GM10248 (cell line): ENCODE results near the gene CCDC30.

Experiments used
- CTCF ChIA-PET: fragments of 300-600 bp; sonication (Branson Sonifier 250); formaldehyde crosslinking; extraction: SDS; loops from one replicate; lab custom pipeline; 2021; ENCODE audit warnings: antibody characterized with exemption; lab: Yijun Ruan, JAX
- POLR2A ChIA-PET: fragments of 350-650 bp; sonication (Branson Sonifier 250); formaldehyde crosslinking; extraction: SDS; loops from one replicate; lab custom pipeline; 2020; ENCODE audit warnings: antibody characterized with exemption; lab: Yijun Ruan, JAX
- DNase-seq: peaks from one replicate; pipeline ENCODE4 v3.0.0; 2012; ENCODE audit errors: extremely low spot score
- TF ChIP-seq, protein P1 (sequence below): IDR thresholded peaks from 2 replicates; pipeline ENCODE4 v1.5.1; 2012; ENCODE audit warnings: mild to moderate bottlenecking, low read depth; ENCODE audit errors: extremely low read depth, missing control alignments, control extremely low read depth

The CCDC30 gene

DNA sequence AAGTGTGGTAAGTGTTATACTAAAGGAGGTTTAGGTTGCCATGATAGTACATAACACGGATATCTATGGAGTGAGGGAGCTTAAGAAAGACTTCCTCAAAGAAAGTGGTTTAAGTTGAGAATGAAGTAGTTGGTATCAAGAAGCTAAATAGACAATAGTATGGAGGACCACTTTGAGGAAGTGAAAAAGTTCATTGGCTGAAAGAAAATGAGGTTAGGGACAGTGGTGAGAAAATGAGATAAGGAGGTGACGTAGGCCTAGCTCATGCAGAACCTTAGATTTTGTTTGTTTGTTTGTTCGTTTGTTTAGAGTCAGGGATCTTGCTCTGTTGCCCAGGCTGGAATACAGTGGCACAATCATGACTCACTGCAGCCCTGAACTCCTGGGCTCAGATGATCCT, 122.9 kb downstream of the CCDC30 start:
- DNase-seq = no peak
- CTCF ChIA-PET = no interaction called here
- TF ChIP-seq, protein P1, sequence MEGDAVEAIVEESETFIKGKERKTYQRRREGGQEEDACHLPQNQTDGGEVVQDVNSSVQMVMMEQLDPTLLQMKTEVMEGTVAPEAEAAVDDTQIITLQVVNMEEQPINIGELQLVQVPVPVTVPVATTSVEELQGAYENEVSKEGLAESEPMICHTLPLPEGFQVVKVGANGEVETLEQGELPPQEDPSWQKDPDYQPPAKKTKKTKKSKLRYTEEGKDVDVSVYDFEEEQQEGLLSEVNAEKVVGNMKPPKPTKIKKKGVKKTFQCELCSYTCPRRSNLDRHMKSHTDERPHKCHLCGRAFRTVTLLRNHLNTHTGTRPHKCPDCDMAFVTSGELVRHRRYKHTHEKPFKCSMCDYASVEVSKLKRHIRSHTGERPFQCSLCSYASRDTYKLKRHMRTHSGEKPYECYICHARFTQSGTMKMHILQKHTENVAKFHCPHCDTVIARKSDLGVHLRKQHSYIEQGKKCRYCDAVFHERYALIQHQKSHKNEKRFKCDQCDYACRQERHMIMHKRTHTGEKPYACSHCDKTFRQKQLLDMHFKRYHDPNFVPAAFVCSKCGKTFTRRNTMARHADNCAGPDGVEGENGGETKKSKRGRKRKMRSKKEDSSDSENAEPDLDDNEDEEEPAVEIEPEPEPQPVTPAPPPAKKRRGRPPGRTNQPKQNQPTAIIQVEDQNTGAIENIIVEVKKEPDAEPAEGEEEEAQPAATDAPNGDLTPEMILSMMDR = no peak
- POLR2A ChIA-PET = no interaction called here

- CTCF ChIA-PET = no interaction called here
- POLR2A ChIA-PET = no interaction called here
Measured at GRCh38 chr1:42587753-42588152, 124.7 kb downstream of the CCDC30 start.

DNA sequence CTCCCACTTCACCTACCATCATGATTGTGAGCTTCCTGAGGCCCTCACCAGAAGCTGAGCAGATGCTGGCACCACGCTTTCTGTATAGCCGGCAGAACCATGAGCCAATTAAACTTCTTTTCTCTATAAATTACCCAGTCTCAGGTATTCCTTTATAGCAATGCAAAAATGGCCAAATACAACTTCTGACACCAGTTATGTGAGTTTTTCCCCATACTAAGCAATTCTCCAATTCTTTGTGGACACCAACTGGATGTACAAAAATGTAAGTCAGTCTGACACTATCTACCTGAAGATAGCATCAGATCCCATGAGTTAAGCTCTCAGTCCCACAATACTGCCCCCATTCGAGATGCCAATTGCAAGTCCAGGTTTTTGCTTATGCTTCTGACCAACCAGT, 129.7 kb downstream of the CCDC30 start:
- CTCF ChIA-PET = interaction anchor here (2.3 to 2.4 kb wide), 2 partner anchors 13 to 15 kb away, joined by 6 to 8 read pairs; no protein-coding TSS in a partner anchor
- no peak for DNase-seq
- POLR2A ChIA-PET = no interaction called here
- TF ChIP-seq, protein P1 = no peak

More at GRCh38 chr1:42587753-42588152, 124.7 kb downstream of the CCDC30 start:
- TF ChIP-seq, protein P1 = no peak
- DNase-seq = no peak

- ChIA-PET POLR2A (no interaction called here), CTCF (interaction anchor here (1.2 to 2.4 kb wide), 2 partner anchors 15 to 480 kb away, joined by 4 to 6 read pairs; no protein-coding TSS in a partner anchor)
- TF ChIP-seq, protein P1 = no peak
- DNase-seq = no peak
Measured at GRCh38 chr1:42593486-42594100, 130.5 kb downstream of the CCDC30 start.

DNA sequence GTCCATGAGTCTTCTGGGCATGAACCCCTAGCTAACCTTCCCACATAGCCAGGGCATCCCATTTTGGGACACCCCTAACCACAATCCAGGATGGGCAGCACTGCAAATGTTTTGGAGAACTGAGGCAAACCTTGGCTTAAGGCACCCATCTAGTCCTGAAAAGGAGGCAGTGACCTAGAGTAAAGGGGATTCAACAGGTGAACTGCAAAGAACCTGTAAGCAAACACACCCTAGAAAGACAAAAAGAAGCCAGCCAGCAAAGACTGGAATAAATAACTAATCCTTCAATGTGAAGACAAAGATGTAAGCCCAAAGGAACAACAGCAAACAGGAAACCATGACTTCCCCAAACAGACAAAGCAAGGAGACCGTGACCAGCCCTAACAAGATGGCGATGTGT, 138.4 kb downstream of the CCDC30 start:
- CTCF ChIA-PET = interaction anchor here (1.1 to 1.5 kb wide), 2 partner anchors 9 to 23 kb away, joined by 3 to 4 read pairs; no protein-coding TSS in a partner anchor
- no peak for DNase-seq
- POLR2A ChIA-PET = no interaction called here
- TF ChIP-seq, protein P1 = no peak

- ChIA-PET POLR2A (no interaction called here), CTCF (no interaction called here)
- TF ChIP-seq, protein P1 = no peak
- no peak for DNase-seq
Measured at GRCh38 chr1:42613803-42614131, 150.7 kb downstream of the CCDC30 start.
